SK-N-SH (cell line): ENCODE results near the gene ANKRD36C. TPM values are rescaled to one million over a fixed set of nuclear protein-coding genes. Genes with fewer than 3 reads are reported as not detected.

Experiments used
- CTCF ChIA-PET: fragments of 300-600, 350-600 bp; formaldehyde crosslinking; extraction: SDS; loops from one replicate; lab custom pipeline; 2021; lab: Yijun Ruan, JAX
- POLR2A ChIA-PET: fragments of 350-600 bp; sonication (Branson Sonifier 250); formaldehyde crosslinking; extraction: SDS; loops from one replicate; lab custom pipeline; 2020; ENCODE audit warnings: antibody characterized with exemption, inconsistent platforms; lab: Yijun Ruan, JAX
- DNase-seq: peaks from one replicate; pipeline ENCODE4 v3.0.0; 2012
- H2AFZ ChIP-seq: fragments of 200-600 bp; sonication (generic); 2 replicates; pipeline ENCODE4 v1.8.1; 2016; ENCODE audit warnings: antibody characterized with exemption, mild to moderate bottlenecking, low read depth
- H3F3A ChIP-seq: fragments of 200-600 bp; sonication (generic); replicated peaks from 2 replicates; pipeline ENCODE3; 2016; ENCODE audit warnings: antibody characterized with exemption, mild to moderate bottlenecking; ENCODE audit not compliant: insufficient read depth
- H3K27ac ChIP-seq, 2 experiments: fragments of 200-500 bp in 1 of 2; fragments of 200-600 bp in 1 of 2; sonication (Bioruptor generic) in 1 of 2; sonication (generic), shearing (Covaris generic) in 1 of 2; 2 replicates each; pipeline versions ENCODE4 v1.5.1 to v1.6.1; 2014 to 2016; ENCODE audit warnings: low read depth in 2 of 2, inconsistent platforms in 1 of 2, low read length in 1 of 2, mild to moderate bottlenecking in 1 of 2, mixed read lengths in 1 of 2
- H3K27me3 ChIP-seq: fragments of 200-600 bp; sonication (generic), shearing (Covaris generic); 2 replicates; pipeline ENCODE4 v1.6.1; 2016; ENCODE audit warnings: mixed run types; ENCODE audit not compliant: insufficient read depth
- H3K36me3 ChIP-seq, 2 experiments: fragments of 200-500 bp in 1 of 2; fragments of 200-600 bp in 1 of 2; sonication (Bioruptor generic) in 1 of 2; sonication (generic) in 1 of 2; replicated peaks in 1 of 2; 2 replicates each; pipeline versions ENCODE3 to v1.5.1; 2014 to 2016; ENCODE audit warnings: low read length in 1 of 2, mild to moderate bottlenecking in 1 of 2; ENCODE audit not compliant: insufficient read depth in 2 of 2, control insufficient read depth in 1 of 2
- H3K4me1 ChIP-seq, 2 experiments: fragments of 200-500 bp in 1 of 2; fragments of 200-600 bp in 1 of 2; sonication (Bioruptor generic) in 1 of 2; sonication (generic), shearing (Covaris generic) in 1 of 2; 2 replicates each; pipeline versions ENCODE4 v1.5.1 to v1.6.1; 2014 to 2016; ENCODE audit warnings: low read depth in 1 of 2, low read length in 1 of 2, mixed run types in 1 of 2; ENCODE audit not compliant: insufficient read depth in 2 of 2, control insufficient read depth in 1 of 2
- H3K4me2 ChIP-seq: fragments of 200-600 bp; sonication (generic), shearing (Covaris generic); 2 replicates; pipeline ENCODE4 v1.6.1; 2017; ENCODE audit warnings: mixed run types
- H3K4me3 ChIP-seq, 2 experiments: fragments of 200-500 bp in 1 of 2; fragments of 200-600 bp in 1 of 2; sonication (Bioruptor generic) in 1 of 2; sonication (generic), shearing (Covaris generic) in 1 of 2; 2 replicates each; pipeline versions ENCODE4 v1.5.1 to v1.8.1; 2014 to 2016; ENCODE audit warnings: low read depth in 2 of 2, inconsistent platforms in 1 of 2, low read length in 1 of 2, mild to moderate bottlenecking in 1 of 2, mixed read lengths in 1 of 2, moderate library complexity in 1 of 2
- H3K79me2 ChIP-seq: fragments of 200-600 bp; sonication (generic); 2 replicates; pipeline ENCODE4 v1.8.1; 2017; ENCODE audit warnings: mild to moderate bottlenecking; ENCODE audit not compliant: insufficient read depth
- H3K9ac ChIP-seq: fragments of 200-600 bp; sonication (generic); 2 replicates; pipeline ENCODE4 v1.6.1; 2017; ENCODE audit warnings: mixed run types
- H3K9me2 ChIP-seq: fragments of 200-600 bp; sonication (generic); 2 replicates; pipeline ENCODE4 v1.6.1; 2017; ENCODE audit warnings: mixed run types
- H3K9me3 ChIP-seq: fragments of 200-600 bp; sonication (generic); 2 replicates; pipeline ENCODE4 v1.6.1; 2017; ENCODE audit warnings: mixed run types, mild to moderate bottlenecking, moderate library complexity
- H4K20me1 ChIP-seq: fragments of 200-600 bp; sonication (generic); 2 replicates; pipeline ENCODE4 v1.6.1; 2017; ENCODE audit warnings: mild to moderate bottlenecking, mixed run types; ENCODE audit not compliant: insufficient read depth
- ELF1 ChIP-seq: IDR thresholded peaks from 2 replicates; pipeline ENCODE4 v1.4.0; 2012
- EZH2phosphoT487 ChIP-seq: fragments of 200-600 bp; sonication (generic); IDR thresholded peaks from 2 replicates; pipeline ENCODE4 v1.6.1; 2017; ENCODE audit warnings: low read depth, mixed run types, mild to moderate bottlenecking, antibody characterized with exemption, moderate library complexity, borderline replicate concordance
- FOSL2 ChIP-seq: IDR thresholded peaks from 2 replicates; pipeline ENCODE4 v1.4.0; 2012; ENCODE audit warnings: low read depth, mild to moderate bottlenecking, moderate library complexity, borderline replicate concordance
- FOXJ3 ChIP-seq: sonication (generic); formaldehyde crosslinking; IDR thresholded peaks from 2 replicates; pipeline ENCODE4 v1.5.1; 2020; ENCODE audit warnings: mild to moderate bottlenecking, missing genetic modification reagents
- GATA2 ChIP-seq: sonication (generic); formaldehyde crosslinking; IDR thresholded peaks from 2 replicates; pipeline ENCODE4 v1.5.0; 2020; ENCODE audit warnings: mild to moderate bottlenecking, missing genetic modification reagents
- NRF1 ChIP-seq: IDR thresholded peaks from 2 replicates; pipeline ENCODE4 v1.6.1; 2012; ENCODE audit warnings: low read depth, mild to moderate bottlenecking, low read length
- RFX5 ChIP-seq: IDR thresholded peaks from 2 replicates; pipeline ENCODE4 v1.6.1; 2012; ENCODE audit warnings: mild to moderate bottlenecking, improper control_type of control experiment, low read length
- RXRA ChIP-seq: IDR thresholded peaks from 2 replicates; pipeline ENCODE4 v1.4.0; 2012; ENCODE audit warnings: low read depth, mild to moderate bottlenecking, borderline replicate concordance
- SIN3A ChIP-seq: IDR thresholded peaks from 2 replicates; pipeline ENCODE4 v1.6.1; 2012; ENCODE audit warnings: low read depth, mild to moderate bottlenecking, low read length, moderate library complexity, borderline replicate concordance
- WGBS: methylation state at CpG from one replicate; pipeline ENCODE4 v1.1.6; 2017; ENCODE audit warnings: low lambda C conversion rate; 5-methylcytosine and 5-hydroxymethylcytosine counted together
- polyA plus RNA-seq, 3 experiments: library from polyadenylated mRNA; depleted of rRNA; stranded (reverse); fragments of >200 nt; gene quantifications; 2 replicates each; pipeline ENCODE4 v1.2.3, GENCODE V29; 2012
- TF ChIP-seq, protein P1 (sequence below): IDR thresholded peaks from 2 replicates; pipeline ENCODE4 v1.6.1; 2012; ENCODE audit warnings: mild to moderate bottlenecking, low read depth, low read length, moderate library complexity
- TF ChIP-seq, protein P2 (sequence below): fragments of 150-350 bp; IDR thresholded peaks from 2 replicates; pipeline ENCODE4 v1.6.1; 2016; ENCODE audit warnings: mild to moderate bottlenecking, low read depth, low read length
- TF ChIP-seq, protein P3 (sequence below): fragments of 200-600 bp; sonication (generic); IDR thresholded peaks from 2 replicates; pipeline ENCODE4 v1.6.1; 2017; ENCODE audit warnings: antibody characterized with exemption, mild to moderate bottlenecking, moderate library complexity

Gene ANKRD36C
- polyA plus RNA-seq, 1 of the 3 experiments (the other 2 are of a cell fraction), result 1.8 TPM

DNA sequence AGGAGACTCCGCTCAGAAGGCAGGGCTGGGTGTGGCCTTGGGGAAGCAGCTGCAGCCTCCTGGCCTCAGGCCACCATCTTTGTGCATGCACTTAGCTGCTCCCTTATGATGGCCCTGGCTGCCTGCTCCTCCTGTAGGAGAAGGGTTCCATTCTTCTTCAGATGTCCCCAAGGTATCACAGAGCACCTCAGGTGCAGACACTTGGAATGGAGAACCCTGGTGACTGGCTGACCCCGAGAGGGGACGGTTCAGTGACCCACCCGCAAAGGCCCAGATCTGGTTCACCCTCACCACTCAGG, 33.5 kb upstream of the ANKRD36C start:
- no peak overlapping the region for H3K9ac ChIP-seq
- no peak for DNase-seq
- no peaks in the 10 kb centered on the region for H3K9me3 ChIP-seq
- no peaks in the 10 kb centered on the region for H4K20me1 ChIP-seq
- 95% methylated on average over 4 of the region's 4 CpGs for WGBS
- no peaks in the 10 kb centered on the region for H3F3A ChIP-seq
- H2AFZ ChIP-seq, result no peak overlapping the region
- no peaks in the 10 kb centered on the region for H3K79me2 ChIP-seq
- no peak overlapping the region for H3K27ac ChIP-seq
- no peak overlapping the region for H3K4me3 ChIP-seq
- TF ChIP-seq SIN3A, result no peak
- no peak for TF ChIP-seq GATA2
- TF ChIP-seq, protein P1, sequence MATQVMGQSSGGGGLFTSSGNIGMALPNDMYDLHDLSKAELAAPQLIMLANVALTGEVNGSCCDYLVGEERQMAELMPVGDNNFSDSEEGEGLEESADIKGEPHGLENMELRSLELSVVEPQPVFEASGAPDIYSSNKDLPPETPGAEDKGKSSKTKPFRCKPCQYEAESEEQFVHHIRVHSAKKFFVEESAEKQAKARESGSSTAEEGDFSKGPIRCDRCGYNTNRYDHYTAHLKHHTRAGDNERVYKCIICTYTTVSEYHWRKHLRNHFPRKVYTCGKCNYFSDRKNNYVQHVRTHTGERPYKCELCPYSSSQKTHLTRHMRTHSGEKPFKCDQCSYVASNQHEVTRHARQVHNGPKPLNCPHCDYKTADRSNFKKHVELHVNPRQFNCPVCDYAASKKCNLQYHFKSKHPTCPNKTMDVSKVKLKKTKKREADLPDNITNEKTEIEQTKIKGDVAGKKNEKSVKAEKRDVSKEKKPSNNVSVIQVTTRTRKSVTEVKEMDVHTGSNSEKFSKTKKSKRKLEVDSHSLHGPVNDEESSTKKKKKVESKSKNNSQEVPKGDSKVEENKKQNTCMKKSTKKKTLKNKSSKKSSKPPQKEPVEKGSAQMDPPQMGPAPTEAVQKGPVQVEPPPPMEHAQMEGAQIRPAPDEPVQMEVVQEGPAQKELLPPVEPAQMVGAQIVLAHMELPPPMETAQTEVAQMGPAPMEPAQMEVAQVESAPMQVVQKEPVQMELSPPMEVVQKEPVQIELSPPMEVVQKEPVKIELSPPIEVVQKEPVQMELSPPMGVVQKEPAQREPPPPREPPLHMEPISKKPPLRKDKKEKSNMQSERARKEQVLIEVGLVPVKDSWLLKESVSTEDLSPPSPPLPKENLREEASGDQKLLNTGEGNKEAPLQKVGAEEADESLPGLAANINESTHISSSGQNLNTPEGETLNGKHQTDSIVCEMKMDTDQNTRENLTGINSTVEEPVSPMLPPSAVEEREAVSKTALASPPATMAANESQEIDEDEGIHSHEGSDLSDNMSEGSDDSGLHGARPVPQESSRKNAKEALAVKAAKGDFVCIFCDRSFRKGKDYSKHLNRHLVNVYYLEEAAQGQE, result no peak
- TF ChIP-seq EZH2phosphoT487, result no peak
- no peak for TF ChIP-seq FOXJ3 (CRISPR knock-in tag)
- TF ChIP-seq NRF1, result no peak
- no peak for TF ChIP-seq RFX5
- TF ChIP-seq, protein P2, sequence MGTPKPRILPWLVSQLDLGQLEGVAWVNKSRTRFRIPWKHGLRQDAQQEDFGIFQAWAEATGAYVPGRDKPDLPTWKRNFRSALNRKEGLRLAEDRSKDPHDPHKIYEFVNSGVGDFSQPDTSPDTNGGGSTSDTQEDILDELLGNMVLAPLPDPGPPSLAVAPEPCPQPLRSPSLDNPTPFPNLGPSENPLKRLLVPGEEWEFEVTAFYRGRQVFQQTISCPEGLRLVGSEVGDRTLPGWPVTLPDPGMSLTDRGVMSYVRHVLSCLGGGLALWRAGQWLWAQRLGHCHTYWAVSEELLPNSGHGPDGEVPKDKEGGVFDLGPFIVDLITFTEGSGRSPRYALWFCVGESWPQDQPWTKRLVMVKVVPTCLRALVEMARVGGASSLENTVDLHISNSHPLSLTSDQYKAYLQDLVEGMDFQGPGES, result no peak
- no peak for TF ChIP-seq RXRA
- TF ChIP-seq FOSL2, result no peak
- no peak for TF ChIP-seq ELF1
- TF ChIP-seq, protein P3, sequence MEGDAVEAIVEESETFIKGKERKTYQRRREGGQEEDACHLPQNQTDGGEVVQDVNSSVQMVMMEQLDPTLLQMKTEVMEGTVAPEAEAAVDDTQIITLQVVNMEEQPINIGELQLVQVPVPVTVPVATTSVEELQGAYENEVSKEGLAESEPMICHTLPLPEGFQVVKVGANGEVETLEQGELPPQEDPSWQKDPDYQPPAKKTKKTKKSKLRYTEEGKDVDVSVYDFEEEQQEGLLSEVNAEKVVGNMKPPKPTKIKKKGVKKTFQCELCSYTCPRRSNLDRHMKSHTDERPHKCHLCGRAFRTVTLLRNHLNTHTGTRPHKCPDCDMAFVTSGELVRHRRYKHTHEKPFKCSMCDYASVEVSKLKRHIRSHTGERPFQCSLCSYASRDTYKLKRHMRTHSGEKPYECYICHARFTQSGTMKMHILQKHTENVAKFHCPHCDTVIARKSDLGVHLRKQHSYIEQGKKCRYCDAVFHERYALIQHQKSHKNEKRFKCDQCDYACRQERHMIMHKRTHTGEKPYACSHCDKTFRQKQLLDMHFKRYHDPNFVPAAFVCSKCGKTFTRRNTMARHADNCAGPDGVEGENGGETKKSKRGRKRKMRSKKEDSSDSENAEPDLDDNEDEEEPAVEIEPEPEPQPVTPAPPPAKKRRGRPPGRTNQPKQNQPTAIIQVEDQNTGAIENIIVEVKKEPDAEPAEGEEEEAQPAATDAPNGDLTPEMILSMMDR, result no peak
- no peaks in the 10 kb centered on the region for H3K36me3 ChIP-seq
- H3K9me2 ChIP-seq, result no peaks in the 10 kb centered on the region
- CTCF ChIA-PET, result interaction anchor here (0.8 to 5.2 kb wide), 4 partner anchors 32 to 235 kb away, joined by 4 to 84 read pairs (median 36); no protein-coding TSS in a partner anchor
- no peaks in the 10 kb centered on the region for H3K4me1 ChIP-seq
- no peaks in the 10 kb centered on the region for H3K27me3 ChIP-seq
- H3K4me2 ChIP-seq, result no peak overlapping the region
- POLR2A ChIA-PET, result interaction anchor here (0.6 kb wide), 1 partner anchor 183 kb away, joined by 4 read pairs; no protein-coding TSS in a partner anchor
